Stimulated activated CD4-positive, alpha-beta T cell treated with anti-CD3 and anti-CD28 coated beads, Interleukin-4, amount 100 ng/mL, for 48 hours (primary cell): ENCODE data around the gene MKNK1.

ENCODE experiments used
- DNase-seq, 2 donors: peaks; one replicate each; pipeline ENCODE4 v3.0.0-alpha.2; 2020; ENCODE audit warnings: low read depth in 2 of 2

The MKNK1 gene

DNA sequence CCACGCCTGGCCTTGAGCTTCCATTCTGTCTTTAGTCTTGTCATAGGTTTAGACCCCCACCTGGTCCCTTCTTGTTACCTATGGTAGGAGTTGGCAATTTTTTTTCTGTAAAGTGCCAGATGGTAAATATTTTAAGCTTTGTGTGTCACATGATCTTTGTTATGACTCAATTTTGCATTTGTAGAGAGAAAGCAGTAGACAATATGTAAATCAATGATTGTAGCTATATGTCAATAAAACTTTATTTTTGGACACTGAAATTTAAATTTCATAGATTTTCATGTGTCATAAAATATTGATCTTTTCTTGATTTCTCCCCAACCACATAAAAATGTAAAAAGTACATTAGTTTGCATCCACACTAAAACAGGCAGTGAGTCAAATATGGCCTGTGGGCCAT, 8.0 kb downstream of the MKNK1 start:
- no peak for DNase-seq

DNA sequence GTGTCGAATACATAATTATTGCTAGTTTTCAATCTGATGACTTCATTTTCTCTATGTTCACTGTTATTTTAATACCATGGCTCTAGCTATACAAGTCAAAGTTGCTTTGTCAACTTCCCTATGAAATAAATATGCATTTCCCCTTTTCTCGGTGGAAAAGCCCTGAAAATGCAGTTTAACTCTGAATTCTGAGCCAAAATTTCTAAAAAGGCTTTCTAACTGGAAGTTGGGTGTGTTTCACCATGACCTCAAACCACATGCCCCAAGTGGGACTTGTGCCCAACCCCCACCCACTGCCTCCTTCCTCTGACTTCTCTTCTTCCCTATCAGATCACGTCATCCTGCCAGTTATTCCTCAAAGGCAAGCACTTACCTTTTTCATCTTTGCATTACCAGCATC, 8.9 kb downstream of the MKNK1 start:
- no peak for DNase-seq

DNA sequence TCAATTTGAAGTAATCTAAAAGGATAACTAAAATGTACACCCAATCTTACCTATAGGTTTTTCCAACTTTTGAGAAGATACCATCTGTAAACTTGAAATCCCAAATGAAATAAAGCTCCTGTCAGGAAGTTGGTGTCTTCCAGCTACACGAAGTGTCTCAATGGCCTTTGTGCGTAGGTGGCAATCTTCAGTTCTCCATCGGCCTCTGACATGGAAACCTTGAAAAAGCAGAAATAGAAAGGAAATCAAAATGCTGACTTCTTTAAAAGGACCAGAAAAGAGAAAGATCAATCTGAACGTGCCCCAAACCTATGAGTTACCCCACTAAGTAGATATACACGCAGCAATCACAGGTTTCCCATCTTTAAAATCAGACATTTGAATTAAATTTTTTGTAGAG, 10.0 kb downstream of the MKNK1 start:
- DNase-seq: no peak

DNA sequence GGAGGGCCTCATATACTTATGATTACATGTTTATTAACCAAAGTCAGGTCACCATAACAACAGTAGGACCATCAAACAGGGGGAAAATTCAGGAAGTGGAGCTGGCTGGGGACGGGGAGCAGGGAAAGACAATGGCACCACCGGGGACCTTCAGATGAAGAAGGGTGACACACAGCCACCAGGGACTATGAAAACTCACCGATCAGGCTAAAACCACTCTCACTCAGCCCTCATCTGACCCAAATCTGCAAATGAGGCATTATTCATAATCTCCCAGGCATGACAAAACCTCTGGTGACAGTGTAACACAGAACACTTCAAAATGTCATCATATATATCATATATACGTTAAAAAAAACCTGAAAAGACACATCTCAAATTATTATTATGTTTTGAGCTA, 11.2 kb downstream of the MKNK1 start:
- DNase-seq: no peak

DNA sequence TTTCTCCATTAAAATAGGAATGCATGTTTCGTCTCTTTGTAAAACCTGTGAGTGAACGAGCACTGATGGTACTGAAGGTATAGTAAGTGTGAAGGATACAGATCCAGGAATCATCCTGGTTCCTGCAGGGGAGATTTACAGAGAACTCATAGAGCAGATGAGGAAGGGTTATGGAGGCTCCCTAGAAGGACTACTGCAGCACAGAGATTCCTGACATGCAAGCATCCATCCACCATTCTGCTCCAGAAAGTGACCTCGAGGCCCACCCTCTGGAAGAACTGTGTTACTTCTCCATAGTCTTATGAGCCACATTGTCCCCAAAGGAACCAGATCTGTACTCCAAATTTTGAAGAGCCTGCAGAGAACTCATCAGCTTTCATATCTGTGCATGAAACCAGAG, 14.5 kb downstream of the MKNK1 start:
- DNase-seq: no peak

DNA sequence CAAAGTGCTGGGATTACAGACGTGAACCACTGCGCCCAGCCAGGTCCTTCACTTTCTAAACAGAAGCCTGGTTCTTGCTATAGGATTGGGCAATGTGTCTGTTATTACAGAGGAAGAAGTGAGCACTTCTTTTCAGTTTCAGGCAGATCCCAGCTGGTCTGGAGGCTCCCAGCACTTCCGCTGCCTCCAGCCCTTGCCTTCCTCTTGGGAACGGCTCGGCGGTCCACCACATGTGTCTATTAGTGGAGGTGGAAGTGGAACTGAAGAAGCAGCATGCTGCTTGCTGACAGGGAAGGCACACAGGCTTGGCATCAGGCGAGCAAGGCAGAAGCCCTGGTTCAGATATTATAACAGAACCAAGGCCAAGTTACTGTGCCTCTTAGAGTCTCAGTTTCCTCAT, 17.0 kb downstream of the MKNK1 start:
- no peak for DNase-seq

DNA sequence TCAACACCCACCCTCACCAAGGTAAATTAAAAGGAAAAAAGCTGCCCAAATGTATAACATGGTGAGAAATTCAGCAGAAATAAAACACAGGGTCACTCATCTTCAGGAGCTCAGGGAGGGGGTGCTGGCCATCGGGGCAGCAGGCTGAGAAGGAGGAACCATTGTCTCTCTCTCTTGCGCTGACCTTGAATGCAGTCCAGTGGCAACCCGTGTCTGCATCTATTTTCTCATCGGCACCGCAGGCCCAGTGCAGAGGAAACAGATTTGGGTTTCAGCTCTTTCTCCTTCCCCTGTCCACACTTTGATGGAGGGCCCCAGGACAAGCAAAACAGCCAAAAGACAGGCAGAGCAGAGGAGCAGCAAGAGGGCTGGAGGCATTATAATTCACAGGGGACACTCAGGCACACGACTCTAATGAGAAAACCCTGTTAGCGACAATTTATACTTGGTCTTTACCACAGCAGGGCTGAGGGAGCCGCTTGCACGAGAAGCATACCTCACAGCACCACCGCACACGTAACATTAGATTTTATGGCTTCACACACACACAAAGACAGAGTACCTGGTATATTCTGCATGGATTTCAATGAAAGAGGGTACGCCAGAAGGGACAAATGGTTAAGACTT, 18.6 kb downstream of the MKNK1 start:
- DNase-seq: no peak

DNA sequence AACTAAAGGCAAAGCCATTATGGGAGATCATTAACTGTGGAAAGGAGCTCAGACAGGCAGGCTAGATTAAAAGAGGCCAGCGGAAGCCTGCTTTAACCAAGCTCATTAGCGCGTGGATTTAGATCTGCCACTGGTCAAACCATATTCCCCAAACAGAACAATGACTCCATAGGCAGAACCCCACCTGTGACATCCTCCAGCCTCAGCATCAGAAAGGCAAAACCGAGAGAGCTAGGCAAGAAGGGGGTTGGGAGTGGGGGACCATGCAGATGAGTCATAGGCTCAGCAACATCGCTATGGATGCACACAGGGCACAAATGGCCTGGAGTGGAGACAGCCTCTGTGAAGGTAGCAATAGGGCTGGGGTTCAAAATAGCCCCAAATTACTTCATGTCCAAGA, 20.6 kb downstream of the MKNK1 start:
- no peak for DNase-seq

DNA sequence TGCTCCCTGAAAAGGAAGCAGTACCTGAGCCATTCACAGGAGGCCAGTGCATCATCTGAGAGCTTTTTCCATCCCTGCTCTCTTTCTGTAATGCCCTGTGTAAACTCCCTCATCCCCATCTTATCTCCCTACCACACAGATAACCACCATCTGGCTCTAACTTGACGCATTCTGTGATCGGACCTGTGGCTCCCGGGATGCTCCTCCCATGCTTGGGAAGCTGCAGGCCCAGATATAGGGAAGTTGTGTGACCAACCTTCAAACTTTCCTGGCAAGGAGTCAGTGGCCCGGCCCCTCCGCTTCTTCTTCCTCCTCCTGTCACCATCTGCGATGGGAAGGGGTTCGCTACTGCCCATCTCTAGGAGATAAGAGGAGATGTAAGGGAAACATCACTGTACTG, 21.1 kb downstream of the MKNK1 start:
- no peak for DNase-seq

DNA sequence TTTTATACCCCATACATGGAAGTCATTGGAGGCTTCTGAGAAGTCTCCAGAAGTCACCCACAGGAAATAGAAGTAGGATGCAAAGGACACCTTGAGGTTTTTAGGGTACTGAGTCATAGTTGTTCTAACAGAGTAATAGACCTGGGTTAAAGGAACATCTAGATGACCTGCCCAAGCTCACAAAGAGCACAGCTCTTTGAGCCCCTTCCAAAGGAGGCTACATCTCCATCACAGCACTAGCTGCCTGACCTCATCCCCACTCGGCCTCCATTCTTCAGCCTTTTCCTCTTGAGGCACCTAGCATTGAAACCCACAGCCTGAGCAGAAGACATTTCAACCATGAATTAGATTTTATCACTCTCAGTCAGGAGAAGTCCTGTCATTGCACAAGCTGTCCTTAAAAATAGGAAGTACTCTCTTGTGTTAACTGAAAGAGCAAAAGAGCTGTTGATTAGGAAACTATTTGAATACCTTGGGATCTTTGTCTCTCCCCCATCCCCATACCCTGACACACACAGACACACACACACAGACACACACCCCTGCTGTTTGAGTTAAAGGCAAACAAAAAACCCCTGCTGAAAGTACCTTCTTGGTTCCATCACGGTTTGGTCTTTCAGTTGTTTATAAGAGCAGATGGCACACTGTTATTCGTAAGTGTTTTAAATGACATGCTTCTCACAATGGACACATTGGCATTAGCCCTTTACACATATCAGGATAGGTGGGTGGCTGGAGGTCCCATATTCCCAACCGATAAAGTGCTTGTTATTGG, 22.2 kb downstream of the MKNK1 start:
- DNase-seq: no peak

DNA sequence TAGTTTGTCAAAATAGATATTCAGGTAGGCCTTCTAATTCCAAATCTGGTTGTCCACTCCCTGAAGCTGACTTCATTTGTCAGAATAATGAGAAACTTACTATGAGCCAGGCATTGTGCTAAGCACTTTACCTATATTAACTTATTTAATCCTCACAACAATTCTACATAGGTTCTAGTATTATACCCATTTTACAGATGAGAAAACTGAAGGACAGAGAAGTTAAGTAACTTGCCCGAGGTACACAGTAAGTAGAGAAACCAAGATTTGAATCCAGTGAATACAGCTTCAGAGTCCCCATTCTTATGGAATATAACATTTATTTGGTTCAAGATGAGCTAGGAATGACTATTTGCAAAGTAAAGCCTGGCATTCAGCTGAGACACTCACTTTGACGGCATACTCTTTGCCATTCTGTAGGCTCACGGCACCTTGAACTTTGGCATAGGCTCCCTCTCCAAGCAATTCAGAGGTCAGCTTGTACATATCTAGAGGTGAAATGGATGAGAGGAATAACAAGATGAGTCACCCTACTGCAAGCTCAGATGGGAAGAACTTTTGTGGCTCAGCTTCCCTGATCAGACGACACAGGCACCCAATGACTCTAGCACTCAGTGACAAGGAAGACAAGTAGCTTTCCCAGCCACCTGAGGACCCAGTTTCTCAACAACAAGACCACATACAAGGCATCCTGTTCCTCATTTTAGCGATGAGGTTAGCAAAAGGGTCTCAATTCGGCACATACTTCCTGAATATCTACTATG, 23.7 kb downstream of the MKNK1 start:
- DNase-seq: no peak

DNA sequence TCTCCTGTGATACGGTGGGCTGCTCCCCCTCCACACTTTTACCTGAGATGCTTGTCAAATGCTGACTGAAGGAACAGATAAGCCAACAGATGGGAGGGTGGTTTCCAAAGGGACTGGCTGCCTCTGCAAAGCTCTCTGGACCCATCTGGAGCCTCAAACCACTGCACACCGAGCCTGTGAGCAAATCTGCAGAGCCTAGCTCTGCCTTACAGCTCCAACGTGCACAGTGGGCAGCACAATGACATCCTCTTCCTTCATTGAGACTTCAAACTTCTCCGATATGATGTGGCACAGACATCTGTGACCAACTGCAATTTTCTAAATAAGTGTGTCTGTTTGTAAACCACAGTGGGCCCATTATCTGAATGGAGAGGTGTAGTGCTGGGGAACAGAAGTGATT, 26.4 kb downstream of the MKNK1 start:
- no peak for DNase-seq

DNA sequence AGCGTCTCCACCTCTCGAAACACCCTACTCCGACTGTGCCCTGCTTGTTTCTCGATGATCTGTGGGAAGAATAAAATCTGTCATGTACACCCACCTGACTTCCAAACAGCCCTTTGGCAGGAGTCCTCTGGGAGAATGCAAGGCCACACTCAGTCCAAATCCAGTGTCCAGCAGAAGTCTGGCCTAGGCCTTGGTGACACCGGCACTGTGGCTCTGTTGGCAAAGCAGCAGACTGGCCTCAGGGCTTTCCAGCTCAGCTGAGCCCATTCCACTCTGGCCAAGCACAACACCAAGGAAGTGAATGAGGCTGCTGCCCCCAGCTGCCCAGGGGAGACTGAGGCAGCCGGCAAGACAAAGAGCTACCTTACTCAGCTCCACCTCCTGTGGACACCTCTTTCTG, 27.5 kb downstream of the MKNK1 start:
- no peak for DNase-seq

DNA sequence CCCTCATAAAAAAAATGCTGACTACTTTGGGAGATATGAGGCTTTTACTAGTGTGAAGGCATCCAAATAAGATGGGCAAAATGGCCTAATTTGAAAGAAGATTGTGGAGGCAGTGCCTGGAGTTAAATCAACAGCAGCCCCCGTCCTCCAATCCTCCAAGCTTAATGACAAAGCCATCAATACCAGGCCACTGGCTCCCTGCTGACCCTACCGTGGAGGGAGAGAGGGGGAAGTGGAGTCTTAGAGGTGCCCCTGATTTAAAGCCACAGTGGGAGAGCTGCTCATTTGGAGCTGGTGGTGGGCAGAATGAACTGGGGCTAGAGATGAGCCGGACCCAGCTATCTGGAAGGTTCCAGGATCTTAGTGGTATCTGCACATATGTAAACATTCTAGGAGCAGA, 28.3 kb downstream of the MKNK1 start:
- DNase-seq: no peak

DNA sequence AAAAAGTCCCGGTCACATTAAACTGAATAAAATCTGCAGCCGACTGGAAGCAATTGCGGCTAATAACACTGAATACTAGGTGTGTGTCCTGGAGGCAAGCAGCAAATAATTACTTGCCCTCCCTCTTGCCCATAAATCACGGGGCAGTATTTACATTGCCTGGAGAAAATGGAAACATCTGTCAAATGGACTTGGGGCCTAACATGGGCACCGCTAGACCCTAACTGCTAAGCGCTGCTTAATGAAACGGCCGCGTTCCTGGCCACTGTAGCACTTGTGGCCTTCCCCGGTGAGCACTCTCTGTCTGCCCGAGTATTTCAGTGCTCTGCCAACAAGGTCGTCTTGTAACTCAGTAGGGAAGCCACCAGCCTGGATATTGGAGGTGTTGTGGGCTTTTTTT, 28.8 kb downstream of the MKNK1 start:
- DNase-seq: no peak

DNA sequence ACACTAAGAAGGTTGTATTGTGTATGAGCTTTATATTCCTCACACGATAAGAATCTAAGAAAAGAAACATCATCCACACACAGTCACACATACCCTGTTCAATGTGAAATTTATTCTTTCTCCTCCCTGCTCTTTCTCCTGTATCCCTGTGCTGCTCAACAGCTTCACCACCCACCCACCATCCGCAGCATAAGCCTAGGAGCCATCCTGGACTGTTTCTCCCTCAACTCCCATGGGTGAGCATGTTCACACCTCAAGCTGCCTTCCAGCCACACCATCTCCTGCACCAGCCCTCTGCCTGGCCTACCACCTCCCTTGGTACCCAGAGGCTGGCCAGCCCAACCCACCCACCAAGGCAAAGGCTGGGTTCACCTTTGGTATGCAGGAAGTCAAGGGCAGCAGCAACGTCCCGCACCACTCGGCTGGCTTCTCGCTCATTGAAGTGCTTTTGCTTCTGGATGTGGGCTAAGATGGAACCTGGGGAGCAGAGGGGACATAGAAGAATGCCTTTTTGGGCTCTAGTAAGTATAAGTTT, 32.3 kb downstream of the MKNK1 start:
- no peak for DNase-seq

DNA sequence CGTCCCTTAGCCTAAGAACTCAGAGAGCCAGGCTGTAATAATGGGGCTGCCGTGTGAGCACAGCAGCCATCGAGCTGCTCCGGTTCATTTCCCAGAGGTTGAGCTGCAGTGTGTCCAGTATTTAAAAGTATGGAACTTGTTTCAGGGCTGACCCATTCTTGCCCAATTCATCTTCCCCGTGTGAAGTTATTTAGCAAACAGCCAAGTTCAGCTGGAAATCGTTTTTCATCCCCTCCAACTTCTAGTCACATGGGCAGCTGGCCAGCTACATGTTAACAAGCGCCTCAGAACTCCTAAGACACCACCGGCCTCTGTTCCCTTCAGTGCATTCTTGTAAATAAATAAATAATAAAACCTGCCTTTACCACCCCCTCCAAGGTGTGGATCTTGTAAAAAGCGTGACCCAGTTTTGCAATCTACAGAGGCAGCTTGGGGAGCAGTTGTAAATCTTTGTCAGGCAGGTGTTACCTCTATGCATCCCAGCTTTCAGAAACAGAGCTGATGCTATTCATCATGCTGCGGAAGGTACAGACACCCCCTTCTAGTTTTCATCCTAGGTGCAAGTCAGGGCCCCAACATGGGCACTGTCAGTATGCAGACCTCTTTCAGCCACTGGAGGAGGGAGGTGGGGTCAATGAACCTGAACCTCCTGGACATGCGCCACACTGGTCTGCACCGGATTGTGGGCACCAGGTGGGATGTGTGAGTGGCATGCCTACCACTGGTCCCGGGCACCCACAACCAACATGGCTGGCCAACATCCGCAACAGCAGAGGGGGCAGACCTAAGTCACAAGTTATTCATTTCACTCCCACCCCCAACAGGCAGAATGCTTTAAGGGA, 34.0 kb downstream of the MKNK1 start:
- no peak for DNase-seq

DNA sequence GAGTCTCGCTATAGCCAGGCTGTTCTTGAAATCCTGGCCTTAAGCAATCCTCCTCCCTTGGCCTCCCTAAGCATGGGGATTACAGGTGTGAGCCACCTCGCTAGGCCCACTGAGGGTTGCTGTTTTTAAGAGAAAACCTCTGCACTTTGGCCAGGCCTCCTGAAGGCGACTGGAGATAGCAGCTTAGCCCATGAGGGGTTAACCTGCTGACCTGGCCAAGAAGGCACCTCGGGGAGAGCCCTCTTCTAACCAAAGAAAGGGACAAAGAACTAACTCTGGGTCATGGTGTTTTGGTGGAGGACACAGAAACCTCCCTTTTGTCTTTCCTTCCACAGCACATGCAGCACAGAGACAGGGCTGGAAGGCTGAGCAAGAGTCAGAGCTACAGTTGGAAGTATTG, 35.0 kb downstream of the MKNK1 start:
- no peak for DNase-seq

DNA sequence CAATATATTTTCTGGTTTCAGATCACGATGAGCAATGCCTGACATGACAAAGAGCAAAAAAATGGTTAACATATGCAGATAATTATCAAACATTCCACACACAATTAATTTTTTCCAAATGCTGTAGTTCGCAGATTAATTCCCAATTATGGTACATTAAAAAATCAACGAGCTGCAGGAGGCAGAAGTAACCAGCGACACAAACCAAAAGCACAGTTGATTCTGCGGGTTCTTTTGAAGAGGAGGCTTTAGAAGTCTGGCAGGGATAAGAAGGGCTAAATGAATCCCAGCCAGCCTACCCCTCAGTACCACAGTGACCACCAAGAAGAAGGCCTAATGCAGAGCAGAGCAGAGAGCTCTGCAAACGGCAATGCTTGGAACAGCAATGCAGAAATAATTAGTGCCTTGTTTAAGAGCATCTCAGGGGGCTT, 35.6 kb downstream of the MKNK1 start:
- no peak for DNase-seq

DNA sequence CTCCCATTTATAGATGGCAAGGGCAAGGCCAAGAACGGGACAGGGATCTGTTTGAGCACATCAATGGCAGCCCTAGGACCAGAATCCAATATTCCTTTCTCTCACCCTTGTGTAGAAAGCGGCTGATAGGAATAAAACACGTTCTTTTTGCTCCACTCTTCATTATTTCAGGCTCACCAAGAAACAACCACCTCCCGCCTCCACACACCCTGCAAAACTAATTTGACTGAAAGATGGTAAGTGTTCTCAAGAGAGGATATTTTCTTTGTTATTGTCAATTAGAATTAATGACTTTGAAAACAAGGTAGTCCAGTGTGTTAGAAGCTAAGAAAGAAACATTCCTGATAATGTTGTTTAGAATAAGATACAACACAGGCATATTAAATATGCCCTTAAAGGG, 40.7 kb downstream of the MKNK1 start:
- DNase-seq: no peak

DNA sequence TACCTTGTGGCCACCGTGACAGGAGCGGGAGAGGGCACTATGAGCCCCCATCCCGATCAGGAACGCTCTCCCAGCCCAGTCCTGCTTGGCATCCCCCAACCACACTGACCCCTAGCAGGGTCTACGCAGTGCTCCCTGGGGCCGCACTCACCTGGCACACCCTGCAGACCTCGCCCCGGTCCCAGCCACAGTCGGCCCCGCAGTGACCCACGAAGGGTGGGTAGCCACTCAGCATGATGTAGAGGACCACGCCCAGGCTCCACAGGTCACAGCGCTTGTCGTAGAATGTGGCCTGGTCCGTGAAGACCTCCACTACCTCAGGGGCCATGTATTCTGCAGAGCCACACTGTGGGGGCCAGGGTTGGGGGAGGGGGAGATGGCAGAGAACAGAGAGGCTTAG, 41.6 kb downstream of the MKNK1 start:
- DNase-seq: no peak

DNA sequence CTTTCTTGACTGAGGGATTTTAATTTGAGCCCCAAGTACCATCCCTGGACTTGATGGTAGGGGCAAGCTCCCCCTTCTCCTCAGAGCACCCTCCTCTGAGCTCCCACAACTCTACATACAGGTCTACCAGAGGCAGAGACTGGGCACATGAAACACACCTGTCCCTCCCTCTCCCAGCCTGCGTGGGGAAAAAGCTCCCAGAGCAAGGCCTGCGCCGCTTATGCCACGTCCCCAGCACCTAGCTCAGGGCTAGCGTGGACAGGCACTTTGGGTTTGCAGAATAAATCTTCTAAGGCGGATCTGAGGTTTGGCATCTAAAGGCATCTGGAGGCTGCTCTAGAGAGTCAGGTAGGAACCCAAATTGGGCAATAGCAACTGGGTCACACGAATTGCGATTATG, 45.1 kb downstream of the MKNK1 start:
- no peak for DNase-seq
